HL-60 (cell line): Measurements from ENCODE around the gene ANKRD13D.

Experiments used
- DNase-seq, 2 experiments: peaks; one replicate each; pipeline ENCODE4 v3.0.0-alpha.2; 2010 to 2020; ENCODE audit warnings: low read depth in 1 of 2, low spot score in 1 of 2
- H3K27ac ChIP-seq: fragments of 250-450 bp; sonication (Bioruptor Pico); replicated peaks from 2 replicates; pipeline ENCODE4 v1.5.1; 2020; ENCODE audit warnings: mild to moderate bottlenecking, moderate library complexity
- H3K27me3 ChIP-seq: fragments of 250-450 bp; sonication (Bioruptor Pico); 2 replicates; pipeline ENCODE4 v1.5.1; 2021; ENCODE audit warnings: mild to moderate bottlenecking, moderate library complexity; ENCODE audit not compliant: insufficient read depth, poor library complexity, severe bottlenecking
- H3K4me3 ChIP-seq: replicated peaks from 2 replicates; pipeline ENCODE4 v1.5.1; 2011; ENCODE audit warnings: mild to moderate bottlenecking, control low read depth, low read length; ENCODE audit not compliant: insufficient read depth
- CTCF ChIP-seq: IDR thresholded peaks from one replicate; pipeline ENCODE4 v1.5.1; 2011; ENCODE audit warnings: low read length, control low read depth, inconsistent platforms; ENCODE audit not compliant: insufficient read depth
- GABPA ChIP-seq: IDR thresholded peaks from 2 replicates; pipeline ENCODE4 v1.6.1; 2012; ENCODE audit warnings: low read depth
- POLR2AphosphoS5 ChIP-seq: IDR thresholded peaks from 2 replicates; pipeline ENCODE4 v1.6.1; 2012; ENCODE audit warnings: low read depth
- SPI1 ChIP-seq: IDR thresholded peaks from 2 replicates; pipeline ENCODE4 v1.6.1; 2012; ENCODE audit warnings: low read depth, mild to moderate bottlenecking, borderline replicate concordance
- TF ChIP-seq, protein P1 (sequence below): IDR thresholded peaks from 2 replicates; pipeline ENCODE4 v1.6.1; 2012; ENCODE audit warnings: low read depth; ENCODE audit not compliant: insufficient replicate concordance

Gene ANKRD13D

GRCh38 chr11:67310246-67311050, 21.3 kb downstream of the ANKRD13D start:
- no peak for DNase-seq
- Histone ChIP-seq H3K4me3 (no peak overlapping the region), H3K27ac (no peak overlapping the region), H3K27me3 (no peaks in the 10 kb centered on the region)
- TF ChIP-seq SPI1 (no peak), GABPA (no peak), CTCF (no peak), POLR2AphosphoS5 (no peak)
- TF ChIP-seq, protein P1, sequence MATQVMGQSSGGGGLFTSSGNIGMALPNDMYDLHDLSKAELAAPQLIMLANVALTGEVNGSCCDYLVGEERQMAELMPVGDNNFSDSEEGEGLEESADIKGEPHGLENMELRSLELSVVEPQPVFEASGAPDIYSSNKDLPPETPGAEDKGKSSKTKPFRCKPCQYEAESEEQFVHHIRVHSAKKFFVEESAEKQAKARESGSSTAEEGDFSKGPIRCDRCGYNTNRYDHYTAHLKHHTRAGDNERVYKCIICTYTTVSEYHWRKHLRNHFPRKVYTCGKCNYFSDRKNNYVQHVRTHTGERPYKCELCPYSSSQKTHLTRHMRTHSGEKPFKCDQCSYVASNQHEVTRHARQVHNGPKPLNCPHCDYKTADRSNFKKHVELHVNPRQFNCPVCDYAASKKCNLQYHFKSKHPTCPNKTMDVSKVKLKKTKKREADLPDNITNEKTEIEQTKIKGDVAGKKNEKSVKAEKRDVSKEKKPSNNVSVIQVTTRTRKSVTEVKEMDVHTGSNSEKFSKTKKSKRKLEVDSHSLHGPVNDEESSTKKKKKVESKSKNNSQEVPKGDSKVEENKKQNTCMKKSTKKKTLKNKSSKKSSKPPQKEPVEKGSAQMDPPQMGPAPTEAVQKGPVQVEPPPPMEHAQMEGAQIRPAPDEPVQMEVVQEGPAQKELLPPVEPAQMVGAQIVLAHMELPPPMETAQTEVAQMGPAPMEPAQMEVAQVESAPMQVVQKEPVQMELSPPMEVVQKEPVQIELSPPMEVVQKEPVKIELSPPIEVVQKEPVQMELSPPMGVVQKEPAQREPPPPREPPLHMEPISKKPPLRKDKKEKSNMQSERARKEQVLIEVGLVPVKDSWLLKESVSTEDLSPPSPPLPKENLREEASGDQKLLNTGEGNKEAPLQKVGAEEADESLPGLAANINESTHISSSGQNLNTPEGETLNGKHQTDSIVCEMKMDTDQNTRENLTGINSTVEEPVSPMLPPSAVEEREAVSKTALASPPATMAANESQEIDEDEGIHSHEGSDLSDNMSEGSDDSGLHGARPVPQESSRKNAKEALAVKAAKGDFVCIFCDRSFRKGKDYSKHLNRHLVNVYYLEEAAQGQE, result no peak

DNA sequence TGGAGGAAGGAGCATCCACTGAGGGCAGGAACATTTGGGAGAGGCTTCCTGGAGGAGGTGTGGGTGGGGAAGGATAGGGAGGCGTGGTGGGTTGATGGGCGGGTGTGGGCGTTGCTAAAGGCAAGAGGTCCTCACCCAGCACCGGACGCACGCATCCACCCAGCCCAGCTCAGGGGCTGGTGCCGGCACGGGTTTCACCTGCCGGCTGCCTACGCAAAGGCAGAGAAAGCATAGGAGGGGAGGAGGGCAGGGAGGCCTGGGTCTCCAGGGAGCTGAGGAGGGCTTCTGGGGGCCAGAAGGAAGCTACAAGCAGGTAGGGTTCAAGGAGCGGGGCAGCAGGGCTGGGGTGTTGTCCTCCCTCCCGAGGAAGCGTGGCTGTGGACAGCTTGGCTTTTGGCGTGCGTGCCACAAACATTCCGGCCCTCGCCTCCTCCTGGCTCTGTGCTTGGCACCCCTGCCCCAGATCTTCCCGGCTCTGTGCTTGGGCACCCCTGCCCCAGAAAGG, 22.0 kb downstream of the ANKRD13D start:
- Histone ChIP-seq H3K27me3 (no peaks in the 10 kb centered on the region), H3K4me3 (no peak overlapping the region), H3K27ac (no peak overlapping the region)
- TF ChIP-seq GABPA (no peak), POLR2AphosphoS5 (no peak), SPI1 (no peak), CTCF (no peak)
- TF ChIP-seq, protein P1, result no peak
- DNase-seq, result no peak

- no peaks in the 10 kb centered on the region for H3K27me3 ChIP-seq
- TF ChIP-seq, protein P1, result no peak
- TF ChIP-seq GABPA (no peak), CTCF (no peak), SPI1 (no peak)
- no peak for DNase-seq
- H3K27ac ChIP-seq, result no peak overlapping the region; the same call in 1 of the 2 replicates
- H3K4me3 ChIP-seq, result no peak overlapping the region
Observed at GRCh38 chr11:67311556-67312082, 22.5 kb downstream of the ANKRD13D start.
